ENCODE results near the gene KIFC3.
"Not testable (repeated sequence)": the region's sequence is repeated elsewhere in the genome, so short reads cannot be mapped to it uniquely, and the experiment has no call there.

Gene KIFC3

DNA sequence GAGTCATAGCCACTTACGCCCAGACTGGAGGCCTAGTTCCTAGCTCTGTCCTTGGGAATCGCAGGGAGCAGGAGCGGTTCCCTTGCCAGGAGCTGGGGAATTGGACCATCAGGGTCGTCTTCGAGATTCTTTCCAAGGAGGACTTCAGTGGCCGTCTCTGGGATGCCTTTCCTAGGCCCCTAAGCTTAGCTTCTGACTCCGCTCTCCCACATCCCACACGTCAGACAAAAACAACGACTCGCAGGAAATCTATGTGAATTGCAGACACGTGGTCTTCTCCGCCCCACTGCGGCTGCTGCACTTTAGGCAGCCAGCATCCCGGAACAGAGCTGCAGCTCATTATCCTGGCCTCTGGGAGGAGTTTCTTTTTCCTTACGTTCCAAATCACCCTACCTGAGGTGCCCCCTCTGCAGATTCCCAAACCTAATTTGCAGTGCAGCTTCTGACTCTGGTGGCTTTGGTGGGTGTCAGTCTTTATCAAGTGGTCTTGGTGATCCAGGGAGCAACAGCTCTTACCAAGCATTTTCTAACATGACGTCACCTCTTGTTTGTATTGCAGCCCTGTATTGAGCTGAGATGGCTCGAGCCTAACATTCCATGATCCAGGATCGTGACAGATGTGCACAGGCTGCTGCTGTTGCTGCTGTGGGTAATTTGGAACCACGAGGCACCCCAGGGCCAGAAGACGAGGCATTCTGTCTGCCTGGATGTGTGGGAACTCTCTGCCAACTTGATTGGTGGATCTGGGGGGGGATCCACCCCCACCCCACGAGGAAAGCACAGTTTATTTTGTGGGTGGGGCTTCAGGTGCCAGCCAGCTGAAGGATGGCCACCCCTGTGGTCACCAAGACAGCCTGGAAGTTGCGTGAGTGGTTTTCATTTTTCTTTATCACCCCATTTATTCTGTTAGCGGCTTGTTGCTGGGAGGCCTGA, 65.6 kb downstream of the KIFC3 start:
- DNase-seq, result peak; percentile 43

DNA sequence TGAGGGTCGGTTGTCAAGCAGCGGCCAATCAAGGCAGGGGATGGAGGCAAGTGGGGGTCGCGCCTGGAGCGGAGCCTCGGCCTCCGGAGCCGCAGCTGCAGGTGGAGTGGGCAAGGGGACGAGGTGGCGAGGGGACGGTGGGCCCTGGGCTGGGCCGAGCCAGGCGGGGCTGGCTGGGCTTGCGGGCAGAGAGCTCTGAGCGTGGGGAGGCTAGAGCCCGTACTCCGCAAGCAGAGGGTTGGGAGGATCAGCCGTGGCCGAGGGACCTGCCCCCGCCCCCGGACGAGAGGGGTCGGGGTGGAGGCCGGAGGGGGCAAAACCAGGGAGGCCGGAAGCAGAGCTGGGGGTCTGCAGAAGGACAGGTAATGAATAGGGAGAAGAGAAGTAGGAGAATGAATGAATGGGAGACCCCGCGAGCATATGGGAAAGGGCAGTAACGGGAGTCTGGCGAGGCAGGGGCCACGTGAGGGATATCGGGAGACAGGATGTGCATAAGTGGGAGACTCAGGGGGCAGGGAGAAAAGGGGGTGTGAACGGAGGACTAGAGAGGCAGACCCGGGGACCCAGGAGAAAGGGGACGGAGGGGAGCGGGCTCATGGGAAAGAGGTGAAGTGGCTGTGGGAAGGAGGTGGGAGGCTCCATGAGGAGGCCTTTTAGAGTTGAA, 66.4 kb downstream of the KIFC3 start, which contains the start of gene KATNB1:
TSS of gene KATNB1 (plus strand) at position 16 of the 664 bp plus-strand sequence. CDS start 1,474 bp downstream, outside the sequence.
- DNase-seq, result no peak

DNA sequence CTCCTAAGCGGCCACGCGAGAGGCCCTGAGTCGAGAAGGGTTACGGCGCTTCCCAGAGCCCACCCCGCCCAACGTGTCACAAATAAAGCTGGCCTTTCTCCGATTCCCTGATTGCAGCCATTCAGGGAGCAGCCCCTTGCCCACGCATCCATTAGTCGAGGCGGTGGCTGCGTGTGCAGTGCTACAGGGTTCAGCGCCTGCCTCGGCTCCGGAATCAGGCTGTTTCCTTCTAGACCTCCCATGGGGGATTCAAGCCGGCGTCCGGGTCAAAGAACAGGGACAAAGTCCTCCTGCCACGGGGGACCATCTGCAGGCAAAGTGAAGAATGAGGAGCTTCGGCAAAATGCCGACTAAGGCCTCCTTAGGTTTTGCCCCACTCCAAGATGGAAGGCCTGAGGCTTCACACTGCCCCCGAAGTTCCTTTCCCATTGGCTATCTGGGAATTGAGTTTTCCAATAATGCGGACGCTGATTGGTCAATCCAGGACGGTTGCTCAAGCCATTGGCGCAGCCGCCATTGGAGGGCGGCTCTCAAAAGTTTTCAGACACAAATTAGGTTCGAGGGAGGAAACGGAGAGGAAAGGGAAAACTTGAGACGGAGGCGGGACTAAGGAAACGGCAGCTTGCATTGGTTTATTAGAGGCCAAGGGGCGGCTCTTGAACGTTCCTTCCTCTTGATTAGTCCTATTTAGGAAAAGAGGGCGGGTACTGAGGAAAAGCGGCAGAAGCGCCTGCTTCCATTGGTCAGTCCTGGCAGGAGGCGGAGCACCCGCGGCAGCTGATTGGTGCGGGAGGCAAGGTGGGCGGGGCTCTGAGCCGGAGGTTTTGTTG, 67.2 kb downstream of the KIFC3 start:
- DNase-seq, result peak; percentile 98

DNA sequence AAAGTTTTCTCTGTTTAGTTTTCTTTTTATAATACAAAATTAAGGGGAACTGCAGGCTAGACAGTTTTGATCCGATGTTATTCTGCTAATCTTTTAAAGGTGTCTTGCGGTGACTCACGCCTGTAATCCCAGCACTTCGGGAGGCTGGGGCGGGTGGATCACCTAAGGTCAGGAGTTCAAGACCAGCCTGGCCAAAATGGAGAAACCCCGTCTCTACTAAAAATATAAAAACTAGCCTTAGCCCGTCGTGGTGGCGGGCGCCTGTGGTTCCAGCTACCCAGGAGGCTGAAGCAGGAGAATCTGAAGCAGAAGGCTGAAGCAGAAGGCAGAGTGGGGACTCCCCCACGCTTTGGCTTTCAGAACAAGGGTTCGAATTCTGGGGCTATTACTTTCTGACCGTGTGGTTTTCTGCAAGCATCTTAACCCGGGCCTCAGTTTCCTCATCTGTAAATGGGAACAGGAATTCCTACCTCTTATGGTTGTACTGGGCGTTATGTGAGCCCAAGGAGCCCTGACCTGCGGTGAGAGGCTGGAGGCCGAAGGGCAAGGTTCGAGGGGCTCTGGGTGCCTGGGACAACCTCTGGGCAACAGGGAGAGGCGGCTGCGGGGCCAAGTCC, 67.9 kb downstream of the KIFC3 start:
- DNase-seq, result no peak

DNA sequence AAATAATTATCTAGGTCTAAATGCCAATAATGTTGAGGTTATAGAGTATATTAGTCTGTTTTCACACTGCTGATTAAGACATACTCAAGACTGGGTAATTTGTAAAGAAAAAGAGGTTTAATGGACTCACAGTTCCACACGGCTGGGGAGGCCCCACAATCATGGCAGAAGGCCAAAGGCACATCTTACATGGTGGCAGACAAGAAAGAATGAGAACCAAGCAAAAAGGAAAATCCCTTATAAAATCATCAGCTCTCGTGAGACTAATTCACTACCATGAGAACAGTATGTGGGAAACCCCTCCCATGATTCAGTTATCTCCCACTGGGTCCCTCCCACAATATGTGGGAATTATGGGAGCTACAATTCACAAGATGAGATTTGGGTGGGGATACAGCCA, 69.6 kb downstream of the KIFC3 start:
- no peak for DNase-seq

DNA sequence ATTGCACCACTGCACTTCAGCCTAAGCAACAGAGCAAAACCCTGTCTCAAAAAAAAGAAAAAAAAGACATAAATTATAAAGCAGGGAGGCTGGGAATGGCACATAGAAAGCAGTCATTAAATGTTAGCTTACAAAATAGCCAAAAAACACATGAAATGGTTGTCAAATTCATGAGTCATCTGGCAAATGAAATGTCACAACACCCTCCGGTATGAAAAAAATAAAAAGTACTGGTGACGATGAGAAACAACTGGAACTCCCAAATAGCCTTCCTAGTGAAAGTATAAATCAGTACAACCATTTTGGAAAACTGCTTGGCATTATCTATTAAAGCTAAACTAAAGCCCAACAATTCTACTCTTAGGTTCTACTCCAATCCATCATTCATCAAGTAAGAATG, 70.3 kb downstream of the KIFC3 start:
- no peak for DNase-seq

DNA sequence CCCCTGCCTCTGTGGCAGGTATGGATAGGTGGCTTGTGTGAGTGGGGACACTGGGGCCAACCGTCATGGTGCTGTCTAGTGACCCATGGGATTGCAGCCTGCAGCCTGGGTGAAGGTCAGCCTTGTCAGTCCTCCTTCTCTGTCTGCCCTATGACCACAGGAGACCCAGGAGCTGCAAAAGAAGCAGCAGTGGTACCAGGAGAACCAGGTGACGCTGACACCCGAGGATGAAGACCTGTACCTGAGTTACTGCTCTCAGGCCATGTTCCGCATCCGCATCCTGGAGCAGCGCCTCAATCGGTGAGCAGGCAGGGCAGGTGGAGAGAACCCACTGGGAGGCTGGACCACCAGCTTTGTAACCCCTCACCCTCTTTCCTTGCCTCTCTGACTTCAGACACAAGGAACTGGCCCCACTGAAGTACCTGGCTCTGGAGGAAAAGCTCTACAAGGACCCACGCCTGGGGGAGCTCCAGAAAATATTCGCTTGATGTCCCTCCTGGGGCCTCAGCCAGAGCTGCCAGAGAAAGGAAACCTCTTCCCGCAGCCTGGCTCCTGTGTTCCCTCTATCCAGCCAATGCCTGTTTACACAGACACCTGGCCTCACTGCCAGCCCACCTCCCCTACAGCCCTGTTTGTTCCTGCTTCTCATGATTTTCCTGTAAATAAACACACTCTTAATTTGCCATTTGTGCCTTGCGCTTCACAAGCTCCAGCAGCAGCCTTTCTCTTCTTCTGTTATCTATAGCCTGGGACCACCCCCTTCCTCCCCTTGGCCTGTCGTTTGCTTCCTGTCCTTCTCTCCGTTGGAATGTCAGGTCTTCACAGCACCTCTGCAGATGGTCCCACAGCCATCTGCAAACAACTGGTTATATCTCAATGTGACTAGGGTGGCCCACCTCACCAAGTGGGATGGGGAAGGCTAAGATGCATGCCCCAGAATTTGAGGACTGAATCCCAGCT, 71.2 kb downstream of the KIFC3 start:
- DNase-seq, result peak; percentile 0

DNA sequence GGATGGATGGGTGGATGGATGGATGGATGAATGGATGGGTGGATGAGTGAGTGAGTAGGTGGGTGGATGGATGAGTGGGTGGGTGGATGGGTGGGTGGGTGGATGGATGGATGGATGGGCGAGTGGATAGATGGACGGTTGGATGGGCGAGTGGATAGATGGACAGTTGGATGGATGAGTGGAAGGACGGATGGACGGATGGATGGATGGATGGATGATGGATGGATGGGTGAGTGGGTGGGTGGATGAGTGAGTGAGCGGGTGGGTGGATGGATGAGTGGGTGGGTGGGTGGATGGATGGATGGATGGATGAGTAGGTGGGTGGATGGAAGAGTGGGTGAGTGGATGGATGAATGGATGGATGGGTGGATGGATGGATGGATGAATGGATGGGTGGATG, 72.4 kb downstream of the KIFC3 start:
- DNase-seq, result not testable (repeated sequence)

DNA sequence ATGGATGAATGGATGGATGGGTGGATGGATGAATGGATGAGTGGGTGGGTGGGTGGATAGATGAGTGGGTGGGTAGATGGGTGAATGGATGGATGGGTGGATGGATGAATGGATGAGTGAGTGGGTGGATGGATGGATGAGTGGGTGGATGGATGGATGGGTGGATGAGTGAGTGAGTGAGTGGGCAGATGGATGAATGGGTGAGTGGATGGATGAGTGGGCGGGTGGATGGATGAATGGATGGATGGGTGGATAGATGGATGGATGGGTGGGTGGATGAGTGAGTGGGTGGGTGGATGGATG, 73.2 kb downstream of the KIFC3 start:
- no peak for DNase-seq

DNA sequence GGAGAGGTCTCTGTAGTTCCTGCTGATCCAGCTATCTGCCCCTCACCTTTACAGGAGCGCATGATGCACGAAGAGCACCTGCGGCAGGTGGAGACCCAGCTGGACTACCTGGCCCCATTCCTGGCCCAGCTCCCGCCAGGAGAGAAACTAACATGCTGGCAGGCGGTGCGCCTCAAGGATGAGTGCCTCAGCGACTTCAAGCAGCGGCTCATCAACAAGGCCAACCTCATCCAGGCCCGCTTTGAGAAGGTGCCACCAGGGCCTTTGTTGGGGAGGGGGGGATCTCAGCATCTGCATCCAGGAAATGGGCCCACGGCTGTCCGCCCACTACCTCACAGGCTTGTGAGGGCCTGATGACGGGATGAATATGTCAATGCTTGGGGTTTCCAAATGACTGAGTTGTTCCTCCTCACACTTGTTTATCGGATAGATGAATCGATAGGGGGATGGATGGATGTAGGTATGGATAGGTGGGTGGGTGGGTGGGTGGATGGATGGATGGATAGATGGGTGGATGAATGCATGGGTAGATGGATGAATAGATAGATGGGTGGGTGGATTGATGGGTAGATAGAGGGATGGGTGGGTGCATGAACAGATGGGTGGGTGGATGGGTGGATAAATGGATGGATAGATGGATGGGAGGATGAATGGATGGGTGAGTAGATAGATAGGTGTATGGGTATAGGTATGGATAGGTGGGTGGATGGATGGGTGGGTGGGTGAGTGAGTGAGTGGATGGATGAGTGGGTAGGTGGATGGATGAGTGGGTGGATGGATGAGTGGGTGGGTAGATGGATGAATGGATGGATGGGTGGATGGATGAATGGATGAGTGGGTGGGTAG, 73.7 kb downstream of the KIFC3 start:
- peak; percentile 13 for DNase-seq

DNA sequence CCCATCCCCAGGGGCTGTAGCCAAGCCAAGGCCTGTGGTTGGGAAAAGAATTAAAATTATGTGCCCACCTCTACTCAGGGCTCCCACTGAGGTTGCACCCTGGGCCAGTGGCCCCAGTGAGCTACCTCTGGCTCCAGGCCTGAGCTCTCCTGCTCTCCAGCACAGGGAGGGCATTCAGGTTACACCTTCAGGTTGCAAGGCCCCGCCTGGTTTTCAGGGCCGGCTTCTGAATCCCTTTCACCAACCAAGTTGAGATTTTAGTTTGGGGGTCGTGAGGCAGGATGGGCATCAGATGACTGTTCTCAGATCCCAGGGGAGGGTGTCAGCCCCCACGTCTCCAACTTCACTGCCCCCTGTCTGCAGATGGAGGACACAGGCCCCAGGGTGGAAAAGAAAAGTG, 74.7 kb downstream of the KIFC3 start:
- no peak for DNase-seq

DNA sequence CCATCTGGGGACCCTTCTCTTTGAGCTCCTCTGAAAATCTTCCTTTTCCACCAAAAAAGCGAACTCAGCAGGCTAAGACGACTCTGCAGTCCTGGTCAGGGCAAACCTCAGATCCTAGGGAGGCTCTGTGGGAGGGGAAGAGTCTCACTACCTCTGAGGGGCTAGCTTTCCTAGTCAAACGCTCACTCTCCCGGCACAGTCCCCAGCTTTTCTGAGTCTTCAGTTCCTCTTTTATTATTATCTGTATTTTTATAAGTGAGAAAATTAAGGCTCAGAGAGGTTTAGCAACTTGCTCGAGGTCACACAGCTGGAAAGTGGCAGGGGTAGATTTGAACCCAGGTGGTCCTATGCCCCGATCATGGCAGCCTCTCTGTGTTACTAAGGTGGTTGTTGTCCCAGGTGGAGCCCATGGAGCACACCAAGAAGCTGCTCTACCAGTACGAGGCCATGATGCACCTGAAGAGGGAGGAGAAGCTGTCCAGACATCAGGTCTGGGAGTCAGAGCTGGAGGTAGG, 75.8 kb downstream of the KIFC3 start:
- no peak for DNase-seq

DNA sequence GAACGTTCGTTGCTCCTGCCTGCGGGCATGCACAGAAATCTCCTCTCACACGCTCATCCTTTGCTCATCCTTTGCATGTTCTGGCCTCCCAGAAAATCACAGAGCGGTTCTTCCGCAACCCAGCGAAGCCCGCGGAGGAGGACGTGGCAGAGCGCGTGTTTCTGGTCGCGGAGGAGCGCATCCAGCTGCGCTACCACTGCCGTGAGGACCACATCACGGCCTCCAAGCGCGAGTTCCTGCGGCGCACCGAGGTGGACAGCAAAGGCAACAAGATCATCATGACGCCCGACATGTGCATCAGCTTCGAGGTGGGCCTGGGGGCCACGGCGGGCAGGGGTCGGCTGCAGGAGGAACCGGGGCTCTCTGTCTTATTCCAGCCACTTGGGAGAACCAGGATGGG, 76.3 kb downstream of the KIFC3 start:
- no peak for DNase-seq

DNA sequence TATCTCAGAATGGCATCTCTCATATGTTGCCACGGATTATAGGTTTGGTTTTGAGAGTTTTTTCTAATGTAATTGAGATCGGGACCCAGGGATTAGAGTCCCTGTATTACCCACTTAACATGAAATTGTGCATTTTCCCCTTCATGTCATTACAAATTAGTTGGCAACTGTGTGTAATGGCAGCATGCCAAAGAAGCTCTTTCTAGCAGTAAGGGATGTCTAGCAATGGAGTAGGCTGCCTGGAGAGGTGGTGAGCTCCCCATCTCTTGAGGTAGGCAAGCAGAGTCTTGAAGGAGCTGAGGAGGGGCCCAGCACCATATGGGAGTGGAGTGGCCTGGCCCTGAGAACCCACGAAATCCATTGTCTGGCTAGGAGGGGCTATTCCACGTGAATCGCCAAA, 76.7 kb downstream of the KIFC3 start:
- peak; percentile 1 for DNase-seq

DNA sequence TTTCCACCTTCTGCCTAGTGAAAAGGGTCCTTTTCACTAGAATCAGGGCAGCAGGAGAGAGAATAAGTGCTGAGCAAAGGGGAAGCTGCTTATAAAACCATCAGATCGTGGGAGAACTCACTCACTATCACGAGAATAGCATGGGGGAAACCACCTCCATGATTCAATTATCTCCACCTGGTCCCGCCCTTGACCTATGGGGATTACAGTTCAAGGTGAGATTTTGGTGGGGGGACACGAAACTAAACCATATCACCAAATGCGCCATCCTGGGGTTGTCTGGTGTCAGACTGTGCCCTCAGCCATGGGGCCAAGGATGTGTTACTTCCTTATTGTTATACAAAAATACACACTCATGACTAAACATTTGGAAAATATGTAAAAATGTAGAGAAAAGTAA, 77.1 kb downstream of the KIFC3 start:
- no peak for DNase-seq

DNA sequence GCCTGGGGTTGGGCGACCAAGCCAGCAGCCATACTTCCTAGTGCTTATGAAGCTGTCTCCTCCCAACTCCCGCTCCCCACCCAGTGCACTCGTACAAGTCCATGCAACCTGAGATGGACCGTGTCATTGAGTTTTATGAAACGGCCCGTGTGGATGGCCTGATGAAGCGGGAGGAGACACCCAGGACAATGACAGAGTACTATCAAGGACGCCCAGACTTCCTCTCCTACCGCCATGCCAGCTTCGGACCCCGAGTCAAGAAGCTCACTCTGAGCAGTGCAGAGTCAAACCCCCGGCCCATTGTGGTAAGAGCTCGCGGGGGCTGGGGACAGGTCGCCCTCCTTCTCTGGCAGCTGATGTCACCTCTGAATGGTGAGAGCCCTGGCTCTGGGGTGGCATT, 77.8 kb downstream of the KIFC3 start:
- no peak for DNase-seq

DNA sequence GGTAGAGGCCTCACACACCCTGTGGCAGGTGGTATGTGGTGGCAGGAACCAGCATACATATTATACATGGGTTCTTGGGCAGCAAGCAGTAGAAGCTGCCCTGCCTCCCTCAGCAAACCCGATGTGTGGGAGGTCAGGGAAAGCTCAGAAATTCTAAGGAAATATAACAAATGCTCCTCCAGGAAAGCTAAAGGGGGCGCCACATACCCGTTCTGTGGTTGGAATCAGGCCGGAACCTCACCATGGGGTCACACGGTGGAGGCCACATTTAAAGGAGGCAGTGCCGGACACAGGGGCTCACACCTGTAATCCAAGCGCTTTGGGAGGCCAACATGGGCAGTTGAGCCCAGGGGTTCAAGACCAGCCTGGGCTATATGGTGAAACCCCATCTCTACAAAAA, 79.1 kb downstream of the KIFC3 start:
- no peak for DNase-seq

DNA sequence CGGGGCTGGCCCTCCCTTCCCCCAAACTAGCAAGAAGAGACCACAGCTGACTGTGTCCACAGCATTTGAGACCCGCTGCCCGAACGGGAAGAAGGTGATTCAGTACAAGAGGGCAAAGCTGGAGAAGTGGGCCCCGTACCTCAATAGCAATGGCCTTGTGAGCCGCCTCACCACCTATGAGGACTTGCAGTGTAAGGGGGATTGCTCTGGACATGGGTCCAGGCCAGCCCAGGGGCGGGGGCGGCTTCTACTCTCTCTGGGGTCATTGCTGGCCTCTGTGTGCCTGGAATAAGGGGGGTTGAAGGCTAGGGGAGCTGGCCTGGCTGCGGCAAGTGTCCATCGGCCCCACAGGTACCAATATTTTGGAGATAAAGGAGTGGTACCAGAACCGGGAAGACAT, 79.6 kb downstream of the KIFC3 start:
- DNase-seq, result no peak

DNA sequence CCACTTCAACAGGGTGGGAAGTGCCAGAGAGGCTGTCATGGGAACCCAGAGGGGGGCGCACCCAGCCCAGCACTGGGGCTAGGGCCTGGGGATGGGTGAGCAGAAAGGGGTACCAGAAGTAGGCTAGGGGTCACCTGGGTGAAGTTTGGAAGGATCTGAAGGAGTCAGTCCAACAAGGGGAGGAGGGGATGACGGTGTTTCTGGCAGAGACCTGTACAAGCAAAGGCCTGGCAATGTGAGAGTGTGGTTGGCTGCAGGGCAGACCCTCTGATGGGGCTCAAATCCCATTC, 80.1 kb downstream of the KIFC3 start:
- DNase-seq, result no peak

DNA sequence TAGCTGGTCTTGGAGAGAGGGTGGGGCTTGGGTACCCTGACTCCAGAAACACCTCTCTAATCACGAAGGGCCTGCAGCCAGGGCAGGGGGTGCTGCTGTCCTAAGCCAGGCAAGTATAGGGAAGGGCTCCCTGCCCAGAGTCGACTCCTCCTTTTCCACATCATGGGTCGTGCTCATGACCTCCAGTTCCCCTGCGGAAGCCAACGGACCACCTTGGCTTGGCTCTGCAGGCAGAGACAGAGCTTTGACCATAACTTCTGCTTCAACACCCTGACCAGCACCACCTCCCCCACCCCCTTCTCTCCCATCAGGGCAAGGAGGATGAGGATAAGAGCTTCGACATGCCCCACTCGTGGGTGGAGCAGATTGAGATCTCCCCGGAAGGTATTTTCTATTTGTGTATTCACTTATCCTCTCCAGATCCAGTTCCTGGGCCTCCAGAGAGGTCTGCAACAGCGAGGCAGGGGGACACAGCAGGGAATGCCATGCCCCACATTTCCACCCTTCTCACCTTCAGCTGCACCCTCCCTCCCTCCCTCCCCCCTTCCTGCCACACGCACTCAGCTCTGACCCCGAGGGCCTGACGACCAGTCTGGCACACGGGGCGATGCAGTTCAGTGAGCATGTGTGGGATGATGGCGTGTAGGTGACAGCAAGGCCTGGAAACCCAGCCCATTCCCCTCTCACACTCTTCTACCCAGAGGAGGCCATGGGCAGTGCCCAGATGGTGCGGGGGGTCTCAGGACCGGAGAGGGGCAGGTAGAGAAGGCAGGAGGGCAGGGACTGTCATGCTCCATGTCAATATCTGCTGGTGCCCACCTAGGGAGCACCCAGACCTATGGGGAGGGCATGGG, 80.7 kb downstream of the KIFC3 start:
- no peak for DNase-seq
